Skeletal muscle satellite cell (primary cell): ENCODE results near the gene GNL2.

Experiments used
- H3K27me3 ChIP-seq: 2 replicates; pipeline ENCODE4 v1.7.0; 2013; ENCODE audit warnings: low read length; ENCODE audit not compliant: control insufficient read depth, insufficient read depth
- H3K36me3 ChIP-seq: 2 replicates; pipeline ENCODE4 v1.7.0; 2013; ENCODE audit warnings: mild to moderate bottlenecking, control low read depth, low read length; ENCODE audit not compliant: insufficient read depth
- H3K4me1 ChIP-seq: 2 replicates; pipeline ENCODE4 v1.7.0; 2013; ENCODE audit warnings: low read length; ENCODE audit not compliant: control insufficient read depth, insufficient read depth
- H3K4me2 ChIP-seq: 2 replicates; pipeline ENCODE4 v1.7.0; 2013; ENCODE audit warnings: mild to moderate bottlenecking, low read length
- H3K4me3 ChIP-seq: 2 replicates; pipeline ENCODE4 v1.7.0; 2013; ENCODE audit warnings: low read length
- H3K9ac ChIP-seq: 2 replicates; pipeline ENCODE4 v1.7.0; 2013; ENCODE audit warnings: mild to moderate bottlenecking, low read depth, low read length, moderate library complexity
- H3K9me3 ChIP-seq: replicated peaks from 2 replicates; pipeline ENCODE4 v1.7.0; 2013; ENCODE audit warnings: mild to moderate bottlenecking, control low read depth, low read length

The GNL2 gene

DNA sequence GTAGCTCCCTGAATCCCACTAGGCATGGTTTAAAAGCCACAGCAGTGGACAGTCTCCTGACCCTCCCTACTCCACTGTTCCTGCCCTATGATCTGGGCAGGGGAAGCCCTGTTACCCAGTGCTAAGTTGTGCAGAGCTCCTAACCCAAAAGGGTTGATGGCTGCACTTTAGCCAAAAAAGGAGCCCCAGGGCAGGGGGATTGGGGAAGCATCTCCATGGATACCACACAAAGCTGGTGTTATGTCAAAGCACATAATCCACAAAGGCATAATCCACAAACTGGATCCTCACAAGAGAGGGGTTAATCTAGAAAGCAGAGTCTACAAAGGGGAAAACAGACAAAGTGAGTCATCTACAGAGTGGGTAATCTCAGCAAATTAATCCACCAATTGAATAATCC lies 33.3 kb upstream of the GNL2 start:
- Histone ChIP-seq H3K4me1 (no peaks in the 10 kb centered on the region), H3K36me3 (no peaks in the 10 kb centered on the region), H3K4me3 (no peak overlapping the region), H3K9me3 (no peaks in the 10 kb centered on the region), H3K27me3 (peaks cover 86% of the 10 kb centered on the region), H3K4me2 (no peak overlapping the region), H3K9ac (no peak overlapping the region)

DNA sequence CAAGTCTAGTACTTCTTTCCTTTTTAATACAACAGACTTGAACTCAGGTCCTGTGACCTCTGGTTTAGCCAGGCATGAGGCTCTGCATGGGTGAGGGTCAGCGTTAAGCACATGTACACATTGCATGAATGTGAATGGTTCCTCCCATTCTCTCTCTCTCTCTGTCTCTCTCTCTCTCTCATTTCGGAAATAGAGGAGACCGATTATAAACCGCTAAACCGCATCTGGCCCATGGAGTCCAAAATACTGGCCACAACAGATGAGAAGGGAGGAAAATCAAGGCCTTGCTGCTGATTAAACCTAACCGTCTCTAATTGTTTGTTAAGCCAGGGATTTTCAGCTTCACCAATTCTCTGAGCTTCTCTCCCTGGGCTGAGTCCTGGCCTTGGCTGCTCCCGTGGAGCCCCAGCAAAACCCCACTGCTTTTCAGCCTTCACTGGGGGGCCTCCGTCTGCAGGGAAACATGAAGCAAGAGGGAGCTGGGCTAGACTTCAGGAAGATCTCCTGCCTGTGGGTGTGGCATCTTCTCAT lies 32.4 kb upstream of the GNL2 start:
- H3K9me3 ChIP-seq: no peaks in the 10 kb centered on the region
- H3K27me3 ChIP-seq: peaks cover 82% of the 10 kb centered on the region
- H3K9ac ChIP-seq: no peak overlapping the region
- no peaks in the 10 kb centered on the region for H3K36me3 ChIP-seq
- H3K4me1 ChIP-seq: no peaks in the 10 kb centered on the region
- H3K4me2 ChIP-seq: no peak overlapping the region
- H3K4me3 ChIP-seq: no peak overlapping the region

DNA sequence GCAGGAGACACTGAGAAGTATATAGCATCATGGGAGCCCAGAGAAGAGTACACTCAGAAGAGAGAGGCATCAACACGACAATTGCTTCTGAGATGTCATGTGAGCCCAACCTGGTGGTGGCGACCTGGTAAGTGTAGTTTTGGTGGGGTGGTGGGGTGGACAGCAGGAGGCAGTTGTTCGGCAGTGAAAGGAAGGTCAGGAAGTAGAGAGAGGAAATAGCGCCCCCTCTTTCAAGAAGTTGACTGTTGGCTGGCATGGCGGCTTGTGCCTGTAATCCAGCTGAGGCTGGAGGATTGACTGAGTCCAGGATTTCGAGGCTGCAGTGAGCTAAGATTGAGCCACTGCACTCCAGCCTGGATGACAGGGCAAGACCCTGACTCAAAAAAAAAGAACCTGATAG lies 26.4 kb upstream of the GNL2 start:
- H3K4me1 ChIP-seq: no peaks in the 10 kb centered on the region
- no peaks in the 10 kb centered on the region for H3K9me3 ChIP-seq
- no peak overlapping the region for H3K9ac ChIP-seq
- peaks cover 65% of the 10 kb centered on the region for H3K27me3 ChIP-seq
- H3K36me3 ChIP-seq: no peaks in the 10 kb centered on the region
- no peak overlapping the region for H3K4me2 ChIP-seq
- no peak overlapping the region for H3K4me3 ChIP-seq

DNA sequence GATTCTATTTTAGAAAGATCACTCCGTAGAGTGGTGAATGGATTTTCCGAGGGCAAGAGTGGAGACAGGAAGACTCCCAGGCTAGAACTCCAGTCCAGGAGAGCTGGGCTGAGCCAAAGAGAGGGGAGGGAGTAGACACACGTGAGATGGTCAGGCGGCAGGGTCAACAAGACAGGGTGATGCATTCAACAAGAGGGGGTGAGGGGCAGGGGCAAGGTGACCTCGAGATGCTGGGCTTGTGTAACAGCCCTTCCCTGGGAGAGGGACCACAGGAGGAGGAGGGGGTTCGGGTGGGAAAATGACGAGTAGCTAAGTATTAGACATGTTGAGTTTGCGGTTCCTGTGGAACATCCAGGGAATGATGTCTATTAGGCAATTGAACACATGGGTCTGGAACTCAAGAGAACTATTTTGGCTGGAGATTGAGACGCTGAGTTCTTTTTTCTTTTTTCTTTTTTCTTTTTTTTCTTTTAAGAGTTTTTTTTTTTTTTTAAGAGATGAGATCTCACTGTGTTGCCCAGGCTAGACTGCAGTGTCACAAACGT lies 25.7 kb upstream of the GNL2 start:
- Histone ChIP-seq H3K9ac (no peak overlapping the region), H3K4me2 (no peak overlapping the region), H3K36me3 (no peaks in the 10 kb centered on the region), H3K4me3 (no peak overlapping the region), H3K4me1 (no peaks in the 10 kb centered on the region), H3K27me3 (peaks cover 63% of the 10 kb centered on the region), H3K9me3 (no peaks in the 10 kb centered on the region)

DNA sequence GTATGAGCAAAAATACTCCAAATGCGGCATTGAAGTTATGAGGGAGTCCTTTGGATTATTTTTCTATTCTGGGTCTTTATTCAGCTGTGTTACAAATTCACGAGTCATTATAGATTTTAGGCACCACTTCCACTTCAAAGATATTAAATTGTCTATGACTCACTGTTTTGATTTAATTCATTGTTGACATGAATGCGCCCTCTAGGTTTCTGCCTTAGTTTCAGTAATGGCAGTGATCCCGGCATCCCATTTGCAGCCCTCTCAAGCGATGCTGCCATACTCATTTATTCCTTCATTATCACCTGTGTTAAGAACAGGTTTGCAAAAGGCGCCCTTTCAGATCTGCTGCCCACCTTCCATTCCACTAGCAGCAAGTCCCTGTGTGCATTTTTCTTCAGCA lies 25.0 kb upstream of the GNL2 start:
- Histone ChIP-seq H3K4me3 (no peak overlapping the region), H3K36me3 (no peaks in the 10 kb centered on the region), H3K27me3 (peaks cover 63% of the 10 kb centered on the region), H3K4me2 (no peak overlapping the region), H3K9me3 (no peaks in the 10 kb centered on the region), H3K9ac (no peak overlapping the region), H3K4me1 (no peaks in the 10 kb centered on the region)

DNA sequence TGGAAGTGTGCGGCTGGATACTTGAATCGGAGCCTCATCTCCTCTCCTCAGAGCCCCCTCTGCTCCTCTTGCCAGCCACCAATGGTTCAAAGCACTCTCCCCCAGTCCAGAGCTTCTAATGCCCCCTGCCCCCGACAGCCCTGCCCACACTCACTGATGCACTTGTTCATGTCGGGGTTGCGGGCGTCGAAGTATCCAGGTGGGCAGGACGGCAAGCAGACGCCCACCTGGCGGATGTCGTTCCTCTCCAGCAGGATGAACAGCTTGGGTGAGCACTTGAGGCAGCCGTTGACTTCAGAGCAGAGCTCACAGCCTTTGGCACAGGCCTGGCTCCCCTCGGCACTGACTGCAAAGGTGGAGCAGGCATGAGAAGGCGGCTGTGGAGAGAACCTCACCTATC lies 20.6 kb upstream of the GNL2 start:
- H3K4me2 ChIP-seq: no peak overlapping the region
- H3K36me3 ChIP-seq: no peaks in the 10 kb centered on the region
- H3K4me3 ChIP-seq: no peak overlapping the region
- H3K27me3 ChIP-seq: peaks cover 78% of the 10 kb centered on the region
- no peaks in the 10 kb centered on the region for H3K4me1 ChIP-seq
- no peak overlapping the region for H3K9ac ChIP-seq
- H3K9me3 ChIP-seq: no peaks in the 10 kb centered on the region

DNA sequence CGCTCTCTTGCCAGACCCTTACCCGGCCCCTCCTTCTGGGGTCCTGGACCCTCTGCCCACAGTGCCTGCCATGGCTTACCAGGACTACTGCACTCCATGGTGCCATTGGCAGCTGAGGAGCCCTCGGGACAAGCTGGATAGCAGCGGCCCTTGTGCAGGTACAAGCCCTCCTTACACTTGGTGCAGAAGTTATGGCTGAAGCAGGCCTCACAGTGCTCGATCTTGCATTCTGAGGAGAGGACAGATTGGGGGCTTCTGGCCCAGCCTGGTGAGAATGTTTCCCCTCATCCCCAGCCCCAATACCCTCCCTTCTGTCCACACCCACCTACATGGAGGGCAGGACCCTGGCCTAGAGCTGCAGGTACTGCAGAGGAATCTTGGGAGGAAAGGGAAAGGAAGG lies 18.4 kb upstream of the GNL2 start:
- Histone ChIP-seq H3K4me3 (no peak overlapping the region), H3K27me3 (peaks cover 78% of the 10 kb centered on the region), H3K9me3 (no peaks in the 10 kb centered on the region), H3K4me2 (no peak overlapping the region), H3K36me3 (no peaks in the 10 kb centered on the region), H3K9ac (no peak overlapping the region), H3K4me1 (no peaks in the 10 kb centered on the region)

DNA sequence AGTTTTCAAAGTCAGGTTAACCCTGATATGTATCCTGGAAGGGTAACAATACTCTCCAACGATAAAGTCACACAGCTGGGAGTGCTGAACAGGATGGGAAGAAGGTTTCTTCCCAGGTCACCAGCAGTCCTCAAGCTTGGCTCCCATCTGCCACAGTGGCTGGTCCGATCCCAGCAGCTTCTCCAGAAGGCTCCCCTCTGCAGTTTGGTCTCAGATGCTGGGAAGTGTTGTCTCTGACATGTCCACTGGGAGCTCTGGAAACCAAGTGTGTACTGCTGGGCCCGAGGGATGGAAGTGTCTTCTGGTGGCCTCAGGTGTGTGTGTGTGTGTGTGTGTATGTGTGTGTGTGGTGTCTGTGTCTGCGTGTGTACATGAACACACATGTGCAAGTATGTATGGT lies 16.4 kb upstream of the GNL2 start:
- Histone ChIP-seq H3K9me3 (no peaks in the 10 kb centered on the region), H3K27me3 (peaks cover 84% of the 10 kb centered on the region), H3K9ac (no peak overlapping the region), H3K4me3 (no peak overlapping the region), H3K4me1 (no peaks in the 10 kb centered on the region), H3K36me3 (no peaks in the 10 kb centered on the region), H3K4me2 (no peak overlapping the region)

DNA sequence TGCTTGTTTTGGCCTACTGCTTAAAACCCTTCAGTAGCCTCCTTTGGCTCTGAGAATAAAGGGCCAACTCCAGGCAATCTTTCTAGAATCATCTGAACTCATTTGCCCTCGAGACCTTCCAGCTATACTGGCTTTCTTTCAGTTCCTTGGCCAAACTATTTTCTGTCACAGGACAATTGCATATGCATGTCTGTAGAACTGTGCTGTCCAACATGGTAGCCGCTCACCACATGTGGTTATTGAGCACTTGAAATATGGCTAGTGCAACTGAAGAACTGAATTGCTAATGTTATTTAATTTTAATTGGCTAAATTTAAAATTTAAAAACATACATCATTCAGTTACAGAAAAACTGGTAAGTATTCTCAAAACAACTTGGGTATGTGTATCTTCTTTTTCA lies 14.3 kb upstream of the GNL2 start:
- Histone ChIP-seq H3K4me3 (no peak overlapping the region), H3K4me2 (no peak overlapping the region), H3K9ac (no peak overlapping the region), H3K27me3 (peaks cover 83% of the 10 kb centered on the region), H3K36me3 (no peaks in the 10 kb centered on the region), H3K4me1 (no peaks in the 10 kb centered on the region), H3K9me3 (no peaks in the 10 kb centered on the region)

DNA sequence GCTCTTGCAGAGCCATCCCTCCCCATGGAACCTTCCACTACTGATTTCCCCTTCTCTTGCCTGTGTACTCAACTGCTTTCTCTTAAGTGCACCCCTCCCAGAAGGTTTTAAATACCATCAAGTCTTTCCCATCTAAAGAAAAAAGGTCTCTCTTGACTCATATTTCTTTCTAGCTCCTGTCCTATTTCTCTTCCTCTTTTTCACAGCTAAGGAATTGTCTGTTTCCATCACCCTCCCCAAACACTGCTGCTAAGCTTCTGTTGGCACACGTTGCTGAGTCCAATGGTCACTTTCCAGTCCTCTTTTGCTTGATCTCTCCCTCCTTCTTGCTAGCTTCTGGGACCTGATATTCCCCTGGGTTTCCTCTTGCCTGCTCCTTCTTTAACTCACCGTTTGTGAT lies 13.3 kb upstream of the GNL2 start:
- H3K9ac ChIP-seq: no peak overlapping the region
- no peaks in the 10 kb centered on the region for H3K9me3 ChIP-seq
- no peaks in the 10 kb centered on the region for H3K4me1 ChIP-seq
- no peaks in the 10 kb centered on the region for H3K36me3 ChIP-seq
- H3K4me2 ChIP-seq: no peak overlapping the region
- no peak overlapping the region for H3K4me3 ChIP-seq
- peaks cover 83% of the 10 kb centered on the region for H3K27me3 ChIP-seq

DNA sequence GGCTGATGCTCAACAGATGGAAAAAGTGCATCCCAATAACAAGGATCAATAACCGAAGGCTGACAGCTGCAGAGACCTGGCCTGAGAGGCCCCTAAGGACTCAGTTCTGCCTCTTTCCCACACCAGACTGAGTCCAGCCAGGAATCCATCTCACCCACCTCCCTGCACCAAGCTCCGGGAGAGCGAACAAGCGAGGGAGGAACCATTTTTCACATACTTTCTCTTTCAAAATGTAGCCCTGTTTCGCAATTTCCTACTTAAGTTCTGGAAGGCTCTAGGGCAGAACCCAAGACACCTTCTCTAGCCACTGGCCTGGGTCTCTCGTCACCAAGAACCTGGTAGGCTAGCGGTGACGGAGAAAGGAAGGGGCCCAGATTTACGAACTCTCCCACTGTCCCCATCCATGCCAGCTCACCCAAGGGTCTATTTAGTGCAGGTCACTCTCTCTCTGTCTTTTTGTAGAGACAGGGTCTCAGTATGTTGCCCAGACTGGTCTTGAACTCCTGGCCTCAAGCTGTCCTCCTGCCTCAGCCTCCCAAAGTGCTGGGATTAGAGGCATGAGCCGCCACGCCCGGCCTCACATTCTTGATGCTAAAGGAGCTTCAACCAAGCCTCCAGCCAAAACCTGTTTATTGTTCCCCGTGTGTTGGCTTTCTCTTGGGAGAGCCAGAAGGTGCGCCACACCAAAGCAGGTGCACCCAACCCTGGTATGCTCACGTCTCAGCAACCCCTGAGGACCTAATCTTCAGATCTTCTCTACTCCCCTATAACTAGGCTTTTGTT lies 10.9 kb upstream of the GNL2 start:
- no peak overlapping the region for H3K9ac ChIP-seq
- no peak overlapping the region for H3K4me2 ChIP-seq
- no peaks in the 10 kb centered on the region for H3K9me3 ChIP-seq
- H3K4me1 ChIP-seq: no peaks in the 10 kb centered on the region
- H3K36me3 ChIP-seq: no peaks in the 10 kb centered on the region
- H3K27me3 ChIP-seq: peaks cover 74% of the 10 kb centered on the region
- no peak overlapping the region for H3K4me3 ChIP-seq
